GM12878 (cell line): ENCODE data around the gene PPP2R5C. TPM values are rescaled to one million over a fixed set of nuclear protein-coding genes. Genes with fewer than 3 reads are reported as not detected.

Source experiments
- ATAC-seq: fragments of 200-7000 bp; cut with Tn5 transposase; 3 replicates; pipeline ENCODE4 v1.9.1; 2020; ENCODE audit warnings: mild to moderate bottlenecking, moderate library complexity
- BruUV-seq: library from RNA; stranded (reverse); fragments of 400-500 nt; replicated peaks from 2 replicates; lab custom pipeline; 2021; lab: Mats Ljungman, UMichigan
- CTCF ChIA-PET: fragments of 300-600 bp; sonication (Branson Sonifier 250); formaldehyde crosslinking; extraction: SDS; loops from one replicate; lab custom pipeline; 2021; ENCODE audit warnings: inconsistent platforms; lab: Yijun Ruan, JAX
- POLR2A ChIA-PET: fragments of 350-600 bp; formaldehyde crosslinking; extraction: SDS; loops from one replicate; lab custom pipeline; 2021; ENCODE audit warnings: inconsistent platforms; lab: Charles Lee
- RAD21 ChIA-PET: fragments of 300-600 bp; sonication (Branson Sonifier 250); formaldehyde crosslinking; loops from one replicate; lab custom pipeline; 2023; ENCODE audit warnings: antibody characterized with exemption; ENCODE audit not compliant: unreplicated experiment; lab: Charles Lee
- SMC1A ChIA-PET: fragments of 300-600 bp; sonication (Branson Sonifier 250); formaldehyde crosslinking; loops from one replicate; lab custom pipeline; 2023; ENCODE audit not compliant: unreplicated experiment, uncharacterized antibody; lab: Charles Lee
- DNase-seq: peaks from one replicate; pipeline ENCODE4 v3.0.0-alpha.2; 2011; ENCODE audit warnings: low read depth, low spot score
- FAIRE-seq: peaks from 3 replicates; lab custom pipeline; 2011; peaks lifted over from hg19 to GRCh38; lab: Jason Lieb, UNC
- H2AFZ ChIP-seq: 2 replicates; pipeline ENCODE4 v1.6.0; 2011; ENCODE audit warnings: low read depth, low read length, control low read depth; ENCODE audit not compliant: control insufficient read depth
- H3K27ac ChIP-seq: 2 replicates; pipeline ENCODE4 v1.5.1; 2011; ENCODE audit warnings: control low read depth; ENCODE audit not compliant: control insufficient read depth, insufficient read depth
- H3K27me3 ChIP-seq, 2 experiments: replicated peaks in 1 of 2; 2 replicates each; pipeline versions ENCODE4 v1.6.0 to v1.6.1; 2011; ENCODE audit warnings: low read length in 1 of 2; ENCODE audit not compliant: control insufficient read depth in 2 of 2, insufficient read depth in 2 of 2
- H3K36me3 ChIP-seq, 2 experiments: 2 replicates each; pipeline ENCODE4 v1.5.1; 2011; ENCODE audit warnings: low read length in 1 of 2; ENCODE audit not compliant: control insufficient read depth in 2 of 2, insufficient read depth in 2 of 2
- H3K4me1 ChIP-seq: 2 replicates; pipeline ENCODE4 v1.6.1; 2011; ENCODE audit warnings: mild to moderate bottlenecking, low read length, moderate library complexity, mixed read lengths; ENCODE audit not compliant: control insufficient read depth, insufficient read depth
- H3K4me2 ChIP-seq: 2 replicates; pipeline ENCODE4 v1.6.0; 2011; ENCODE audit warnings: control low read depth; ENCODE audit not compliant: control insufficient read depth, insufficient read depth
- H3K4me3 ChIP-seq: fragments of 200-600 bp; sonication (generic); 2 replicates; pipeline ENCODE4 v1.5.1; 2016
- H3K79me2 ChIP-seq: 2 replicates; pipeline ENCODE4 v1.6.0; 2011; ENCODE audit warnings: low read length; ENCODE audit not compliant: control insufficient read depth, insufficient read depth
- H3K9ac ChIP-seq: 2 replicates; pipeline ENCODE4 v1.8.0; 2011; ENCODE audit warnings: low read length, control low read depth, mixed read lengths; ENCODE audit not compliant: control insufficient read depth, insufficient read depth
- H3K9me3 ChIP-seq: replicated peaks from 3 replicates; pipeline ENCODE4 v1.5.1; 2011; ENCODE audit warnings: mild to moderate bottlenecking, low read length; ENCODE audit not compliant: control insufficient read depth, insufficient read depth
- H4K20me1 ChIP-seq: 2 replicates; pipeline ENCODE4 v1.6.0; 2011; ENCODE audit not compliant: control insufficient read depth, insufficient read depth
- EP300 ChIP-seq, 2 experiments: fragments of 150-350 bp in 1 of 2; IDR thresholded peaks; 2 replicates each; pipeline ENCODE4 v1.6.1; 2011 to 2012; ENCODE audit warnings: low read depth in 2 of 2, low read length in 2 of 2, borderline replicate concordance in 1 of 2, improper control_type of control experiment in 1 of 2, inconsistent platforms in 1 of 2; ENCODE audit not compliant: control insufficient read depth in 1 of 2
- POU2F2 ChIP-seq: IDR thresholded peaks from 3 replicates; pipeline ENCODE4 v1.6.1; 2011; ENCODE audit warnings: low read depth, mild to moderate bottlenecking, low read length, borderline replicate concordance
- ZNF384 ChIP-seq: IDR thresholded peaks from 2 replicates; pipeline ENCODE4 v1.6.1; 2012; ENCODE audit warnings: low read depth, mild to moderate bottlenecking, low read length, improper control_type of control experiment, borderline replicate concordance
- WGBS: methylation state at CpG from one replicate; pipeline ENCODE4 v1.1.6; 2016; ENCODE audit warnings: low lambda C conversion rate; ENCODE audit not compliant: insufficient replicate concordance, insufficient coverage; ENCODE audit errors: missing lambda C conversion rate; 5-methylcytosine and 5-hydroxymethylcytosine counted together
- in situ Hi-C: fragments of 300-500 bp; cut with MboI; formaldehyde crosslinking; loops from 9 replicates; pipeline ENCODE4 v1.14.3; 2018; ENCODE audit warnings: mixed read lengths
- intact Hi-C: fragments of 100-400 bp; cut with micrococcal nuclease; formaldehyde crosslinking; loops from one replicate; pipeline ENCODE4 v1.14.2; 2022; ENCODE audit not compliant: unreplicated experiment
- polyA plus RNA-seq, 11 experiments: library from polyadenylated mRNA; depleted of rRNA in 4 of 11; unstranded in 6 of 11; stranded (reverse) in 5 of 11; fragments of >200 nt; fragmentation: Nextera tagmentation in 4 of 11; fragmentation: Illumina TruSeq in 1 of 11; extraction: Ambion mirVana in 4 of 11; extraction: Trizol in 1 of 11; gene quantifications; 1 replicate in 1 of 11; 2 replicates in 10 of 11; pipeline versions ENCODE4 v1.2.1 to v1.2.3, GENCODE V29; 2011 to 2016; ENCODE audit warnings: inconsistent platforms in 2 of 11, missing spikeins in 2 of 11, low read depth in 1 of 11
- total RNA-seq, 4 experiments: library from RNA; depleted of rRNA in 3 of 4; stranded (reverse); fragments of >200 nt in 3 of 4; fragmentation: Illumina TruSeq in 1 of 4; extraction: Trizol in 1 of 4; gene quantifications; 2 replicates each; pipeline versions ENCODE4 v1.2.1 to v1.2.3, GENCODE V29; 2013 to 2021

The PPP2R5C gene
- total and polyA plus RNA-seq, 10 of the 15 experiments (the other 5 are each of a cell fraction or from before 2014, with no cell fraction given) = 106 to 199 (median 144) TPM

DNA sequence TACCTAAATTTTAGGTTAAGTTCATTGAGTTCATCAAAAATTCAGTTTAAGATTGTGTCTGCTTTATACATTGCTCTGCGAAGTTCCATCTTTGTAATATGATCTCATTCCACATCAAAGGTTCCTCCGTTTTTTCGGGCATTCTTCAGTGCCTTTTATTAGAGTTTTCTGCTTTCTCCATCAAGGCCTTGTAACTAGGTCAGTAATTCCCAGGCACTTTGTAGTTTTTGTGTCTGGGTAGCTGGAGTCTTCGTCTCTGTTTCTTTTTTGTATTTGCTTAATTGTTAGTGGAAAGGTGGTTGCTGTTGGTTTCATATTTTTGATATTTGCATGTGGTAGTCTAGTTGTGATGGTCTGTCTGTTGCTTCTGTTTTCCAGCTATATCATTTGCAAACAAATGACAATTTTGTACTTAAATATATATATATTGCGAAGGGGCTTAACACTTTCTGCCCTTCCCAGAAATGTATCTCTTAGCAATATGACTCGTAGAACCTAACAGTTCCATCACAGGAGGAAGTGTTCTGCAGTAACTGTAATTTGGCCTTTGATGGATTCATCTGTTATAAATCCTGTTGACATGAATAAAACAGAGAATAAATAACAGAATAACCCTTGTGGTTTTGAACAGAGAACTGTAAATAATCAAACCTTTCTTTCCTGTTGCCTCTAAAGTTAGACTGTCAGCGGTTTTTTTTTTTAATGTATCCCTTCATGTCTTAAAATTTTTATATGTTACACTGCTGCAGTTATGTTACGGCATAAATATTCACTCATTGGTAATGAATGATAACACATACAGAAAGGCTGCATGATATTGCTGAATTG, 114.4 kb downstream of the PPP2R5C start:
- H3K36me3 ChIP-seq = peaks cover 4 to 5% of the 10 kb centered on the region in 2 experiments; a peak in 3 of 4 replicates
- no peaks in the 10 kb centered on the region; the same call in 1 of the 2 replicates for H4K20me1 ChIP-seq
- peaks cover 49% of the 10 kb centered on the region for H3K4me1 ChIP-seq
- ATAC-seq (peak; percentile 51), DNase-seq (no peak), FAIRE-seq (no peak)
- 19% methylated on average over 8 of the region's 8 CpGs for WGBS
- TF ChIP-seq POU2F2 (0 out of 3 replicates have a peak, but pooled peaks have one; percentile 31), EP300 (IDR thresholded peaks at IDR 0.05; ENCODE audit: borderline replicate concordance in 1 of 2, control insufficient read depth in 1 of 2, low read depth in 2 of 2, low read length in 2 of 2) (peak in 1 of 2 experiments; percentile 57; a peak in 1 of 4 replicates), ZNF384 (no peak)
- H3K9ac ChIP-seq = peak overlapping the region; percentile 57
- intact Hi-C loops (loop anchor here (5.0 kb wide), 1 partner anchor 34 kb away; no protein-coding TSS in a partner anchor), in situ Hi-C loops (no loop called here)
- H3K4me3 ChIP-seq = peak overlapping the region; percentile 33
- H3K4me2 ChIP-seq = peak overlapping the region; percentile 97
- no peaks in the 10 kb centered on the region for H3K27me3 ChIP-seq
- peak overlapping the region; percentile 92 for H3K27ac ChIP-seq
- ChIA-PET CTCF (interaction anchor here (0.9 to 1.3 kb wide), 6 partner anchors 13 to 137 kb away, joined by 3 to 6 read pairs (median 4); no protein-coding TSS in a partner anchor), SMC1A (interaction anchor here (0.7 to 2.5 kb wide), 9 partner anchors 9 to 105 kb away, joined by 3 to 12 read pairs (median 6); no protein-coding TSS in a partner anchor), POLR2A (interaction anchor here (1.4 to 1.5 kb wide), 2 partner anchors 15 to 62 kb away, joined by 4 read pairs; no protein-coding TSS in a partner anchor), RAD21 (interaction anchor here (1.2 to 2.2 kb wide), 3 partner anchors 25 to 66 kb away, joined by 3 to 14 read pairs (median 3); no protein-coding TSS in a partner anchor)
- peaks cover 68% of the 10 kb centered on the region for H3K79me2 ChIP-seq
- no peak overlapping the region for H2AFZ ChIP-seq
- H3K9me3 ChIP-seq = no peaks in the 10 kb centered on the region
- BruUV-seq = TSS peak; percentile 91
